ENCODE data around the gene RASL11B.
A peak's percentile ranks its signal among the peaks of the same experiment; 100 is the strongest.

The RASL11B gene, protein sequence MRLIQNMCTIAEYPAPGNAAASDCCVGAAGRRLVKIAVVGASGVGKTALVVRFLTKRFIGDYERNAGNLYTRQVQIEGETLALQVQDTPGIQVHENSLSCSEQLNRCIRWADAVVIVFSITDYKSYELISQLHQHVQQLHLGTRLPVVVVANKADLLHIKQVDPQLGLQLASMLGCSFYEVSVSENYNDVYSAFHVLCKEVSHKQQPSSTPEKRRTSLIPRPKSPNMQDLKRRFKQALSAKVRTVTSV

DNA sequence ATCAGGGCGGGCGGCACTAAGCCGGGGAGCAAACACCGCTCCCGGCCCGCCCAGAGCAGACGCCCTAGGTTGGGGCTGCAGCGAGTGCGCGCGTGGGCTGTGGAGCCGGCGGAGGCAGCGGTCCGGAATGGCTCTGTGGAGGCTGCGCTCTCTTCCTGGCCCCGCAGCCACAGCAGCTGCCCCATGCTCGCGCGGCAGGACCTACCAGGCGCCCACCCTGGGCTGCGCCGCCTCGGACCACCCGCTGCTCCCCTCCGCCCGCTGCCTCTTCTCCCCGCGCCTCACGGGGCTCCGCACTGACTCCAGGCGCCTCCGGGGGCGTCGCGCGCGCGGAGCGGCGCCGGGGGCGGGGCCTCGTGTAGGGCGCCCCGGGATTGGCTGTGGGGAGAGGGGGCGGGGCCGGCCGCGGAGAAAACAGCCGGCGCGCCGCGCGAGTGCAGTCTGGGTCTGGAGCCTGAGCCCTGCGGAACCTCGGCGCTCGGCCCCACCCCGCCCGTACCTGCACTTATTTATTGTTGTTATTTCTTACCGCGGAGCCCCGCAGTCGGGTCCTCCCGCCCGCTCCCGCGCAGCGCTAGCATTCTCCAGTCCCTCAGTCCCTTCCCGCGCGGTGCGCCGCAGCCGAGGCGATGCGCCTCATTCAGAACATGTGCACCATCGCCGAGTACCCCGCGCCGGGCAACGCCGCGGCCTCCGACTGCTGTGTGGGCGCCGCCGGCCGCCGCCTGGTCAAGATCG lies at the start of gene RASL11B:
TSS of gene RASL11B (plus strand) at position 439 of the 738 bp plus-strand sequence. CDS start at position 630, 191 bp downstream.
- TF ChIP-seq, protein P1, sequence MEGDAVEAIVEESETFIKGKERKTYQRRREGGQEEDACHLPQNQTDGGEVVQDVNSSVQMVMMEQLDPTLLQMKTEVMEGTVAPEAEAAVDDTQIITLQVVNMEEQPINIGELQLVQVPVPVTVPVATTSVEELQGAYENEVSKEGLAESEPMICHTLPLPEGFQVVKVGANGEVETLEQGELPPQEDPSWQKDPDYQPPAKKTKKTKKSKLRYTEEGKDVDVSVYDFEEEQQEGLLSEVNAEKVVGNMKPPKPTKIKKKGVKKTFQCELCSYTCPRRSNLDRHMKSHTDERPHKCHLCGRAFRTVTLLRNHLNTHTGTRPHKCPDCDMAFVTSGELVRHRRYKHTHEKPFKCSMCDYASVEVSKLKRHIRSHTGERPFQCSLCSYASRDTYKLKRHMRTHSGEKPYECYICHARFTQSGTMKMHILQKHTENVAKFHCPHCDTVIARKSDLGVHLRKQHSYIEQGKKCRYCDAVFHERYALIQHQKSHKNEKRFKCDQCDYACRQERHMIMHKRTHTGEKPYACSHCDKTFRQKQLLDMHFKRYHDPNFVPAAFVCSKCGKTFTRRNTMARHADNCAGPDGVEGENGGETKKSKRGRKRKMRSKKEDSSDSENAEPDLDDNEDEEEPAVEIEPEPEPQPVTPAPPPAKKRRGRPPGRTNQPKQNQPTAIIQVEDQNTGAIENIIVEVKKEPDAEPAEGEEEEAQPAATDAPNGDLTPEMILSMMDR (IDR thresholded peaks at IDR 0.05; ENCODE audit: low read depth, low read length) = no peak
- peak; percentile 25 for DNase-seq (ENCODE audit: extremely low read depth, low read depth)

DNA sequence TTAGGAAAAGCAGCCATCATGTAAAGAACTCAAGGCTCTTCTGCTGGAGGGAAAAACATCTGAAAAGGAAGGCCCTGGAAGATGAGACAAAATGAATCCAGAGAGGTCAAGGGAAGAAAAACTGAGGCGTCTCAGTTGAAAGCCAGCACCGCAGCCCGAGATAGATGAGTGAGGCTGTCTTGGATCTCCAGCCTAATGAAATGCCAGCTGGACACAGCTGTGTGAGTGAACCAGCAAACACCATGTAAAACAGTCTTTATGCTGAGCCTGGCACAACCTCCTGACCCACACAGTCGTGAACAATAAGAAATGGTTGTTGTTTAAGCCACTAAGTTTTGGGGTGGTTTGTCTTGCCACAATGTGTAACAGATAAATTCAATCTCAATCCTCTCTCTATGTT lies 48.6 kb upstream of the RASL11B start:
- DNase-seq (ENCODE audit: extremely low read depth, low read depth) = no peak
- TF ChIP-seq, protein P1 (IDR thresholded peaks at IDR 0.05; ENCODE audit: low read depth, low read length) = no peak

DNA sequence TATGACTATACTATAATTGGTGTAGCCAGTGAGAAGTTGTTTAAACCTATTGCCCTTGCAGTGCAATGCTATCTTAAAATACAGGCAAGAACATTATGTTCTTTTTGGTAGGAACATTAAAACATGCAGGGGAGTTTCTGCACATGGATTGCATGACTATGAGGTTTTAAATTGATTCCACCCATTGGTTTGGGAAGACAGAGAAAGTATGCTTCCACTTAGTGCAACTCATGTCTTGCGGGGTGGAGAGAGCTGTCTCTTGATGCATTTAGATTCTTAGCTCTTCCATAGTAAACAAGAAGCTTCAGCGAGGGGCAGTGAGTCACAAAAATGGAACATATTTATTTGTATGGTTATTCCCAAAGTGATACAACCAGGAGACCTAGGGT lies 39.5 kb upstream of the RASL11B start:
- TF ChIP-seq, protein P1 (IDR thresholded peaks at IDR 0.05; ENCODE audit: low read depth, low read length) = no peak
- peak; percentile 77 for DNase-seq (ENCODE audit: extremely low read depth, low read depth)

DNA sequence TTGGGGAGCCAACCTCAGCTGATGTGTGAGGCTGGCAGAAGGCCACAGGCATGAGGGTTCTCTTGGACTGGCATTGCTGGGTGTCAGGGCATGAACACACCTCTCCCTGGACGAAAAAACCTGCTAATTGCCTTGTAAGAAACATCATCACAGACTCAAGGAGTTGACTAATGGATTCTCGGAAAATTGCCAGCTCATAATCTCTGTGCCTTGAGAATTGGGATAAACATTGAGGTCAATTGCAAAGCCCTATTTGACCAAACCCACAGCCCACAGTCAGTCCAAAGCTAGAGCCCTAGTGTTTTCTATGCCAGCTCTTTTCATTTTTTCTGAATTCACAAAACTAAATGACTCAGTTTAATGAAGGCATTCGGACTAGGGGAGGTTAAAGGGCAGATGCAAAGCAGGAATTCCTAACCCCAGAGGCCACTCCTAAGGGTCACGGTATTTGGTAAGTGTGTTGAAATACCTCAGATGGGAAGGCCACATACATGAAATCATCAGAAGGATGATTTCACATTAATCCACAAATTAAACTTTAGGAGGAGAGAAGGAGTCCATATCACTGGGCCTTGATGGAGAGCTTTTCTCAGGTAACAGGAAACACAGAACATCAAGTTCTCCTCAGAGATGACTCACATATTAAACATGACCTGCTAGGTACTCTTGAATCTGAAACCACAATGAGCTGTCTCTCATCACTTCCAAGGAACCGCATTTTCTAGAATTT lies 39.0 kb upstream of the RASL11B start:
- DNase-seq (ENCODE audit: extremely low read depth, low read depth) = peak; percentile 82
- TF ChIP-seq, protein P1 (IDR thresholded peaks at IDR 0.05; ENCODE audit: low read depth, low read length) = no peak

DNA sequence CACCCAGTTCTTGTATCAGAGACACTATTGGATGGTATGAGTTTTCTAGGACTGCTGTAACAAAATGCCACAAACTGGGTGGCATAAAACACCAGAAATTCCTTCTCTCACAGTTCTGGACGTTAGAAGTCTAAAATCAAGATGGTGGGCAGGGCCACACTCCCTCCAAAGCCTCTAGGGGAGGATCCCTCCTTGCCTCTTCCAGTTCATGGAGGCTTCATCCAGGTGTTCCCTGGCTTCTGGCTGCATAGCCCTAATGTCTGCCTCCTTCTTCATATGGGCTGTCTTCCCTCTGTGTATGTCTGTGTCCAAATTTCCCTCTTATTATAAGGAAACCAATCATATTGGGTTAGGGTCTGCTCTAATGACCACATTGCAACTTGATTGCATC lies 38.4 kb upstream of the RASL11B start:
- TF ChIP-seq, protein P1 (IDR thresholded peaks at IDR 0.05; ENCODE audit: low read depth, low read length) = no peak

DNA sequence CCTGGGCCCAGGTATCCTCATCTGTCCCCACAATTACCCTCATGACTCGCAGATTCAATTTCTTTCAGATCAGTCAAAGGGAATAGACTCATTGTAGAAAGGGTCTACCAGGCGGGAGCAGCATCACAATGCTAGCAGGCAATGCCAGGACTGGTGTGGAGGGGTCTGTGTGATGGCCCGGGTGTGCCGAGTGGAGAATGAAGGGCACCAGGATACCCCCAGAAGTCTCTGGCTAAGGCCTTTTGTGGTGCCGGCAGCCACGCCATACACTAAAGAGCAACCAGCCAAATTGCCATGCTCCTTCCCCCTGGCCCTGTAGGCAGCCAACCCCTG lies 37.9 kb upstream of the RASL11B start:
- TF ChIP-seq, protein P1 (IDR thresholded peaks at IDR 0.05; ENCODE audit: low read depth, low read length) = no peak

More for the DNA sequence above, 38.4 kb upstream of the RASL11B start:
- no peak for DNase-seq (ENCODE audit: extremely low read depth, low read depth)

More for the DNA sequence above, 37.9 kb upstream of the RASL11B start:
- DNase-seq (ENCODE audit: extremely low read depth, low read depth) = no peak

Data from AG09319 (cell line).